GM19395 (cell line): Measurements from ENCODE around the gene KIDINS220.
"Not testable (repeated sequence)": the region's sequence is repeated elsewhere in the genome, so short reads cannot be mapped to it uniquely, and the experiment has no call there.

ENCODE experiments used
- ATAC-seq: cut with Tn5 transposase; IDR thresholded peaks from one replicate; pipeline ENCODE4 v1.9.1; 2021; ENCODE audit warnings: mild to moderate bottlenecking, moderate library complexity; ENCODE audit not compliant: unreplicated experiment

The KIDINS220 gene

GRCh38 chr2:8754106-8754776, 83.2 kb downstream of the KIDINS220 start:
- ATAC-seq = no peak

- no peak for ATAC-seq
Observed at GRCh38 chr2:8753609-8754008, 83.8 kb downstream of the KIDINS220 start.

GRCh38 chr2:8752385-8752784, 85.0 kb downstream of the KIDINS220 start:
- peak; percentile 63 for ATAC-seq

GRCh38 chr2:8750221-8750620, 87.2 kb downstream of the KIDINS220 start:
- no peak for ATAC-seq

GRCh38 chr2:8743261-8743660, 94.2 kb downstream of the KIDINS220 start:
- ATAC-seq = no peak

GRCh38 chr2:8740136-8740535, 97.3 kb downstream of the KIDINS220 start:
- ATAC-seq = no peak

- no peak for ATAC-seq
Observed at GRCh38 chr2:8737571-8738175, 99.7 kb downstream of the KIDINS220 start.

- no peak for ATAC-seq
Observed at GRCh38 chr2:8732601-8733000, 104.8 kb downstream of the KIDINS220 start.

GRCh38 chr2:8729939-8730338, 107.5 kb downstream of the KIDINS220 start:
- no peak for ATAC-seq

- ATAC-seq = not testable (repeated sequence)
Observed at GRCh38 chr2:8729101-8729500, 108.3 kb downstream of the KIDINS220 start.

GRCh38 chr2:8728305-8729015, 109.0 kb downstream of the KIDINS220 start:
- ATAC-seq = no peak

- no peak for ATAC-seq
Observed at GRCh38 chr2:8725838-8726237, 111.6 kb downstream of the KIDINS220 start.

- ATAC-seq = no peak
Observed at GRCh38 chr2:8722986-8723385, 114.4 kb downstream of the KIDINS220 start.

GRCh38 chr2:8721410-8721809, 116.0 kb downstream of the KIDINS220 start:
- ATAC-seq = no peak

- no peak for ATAC-seq
Observed at GRCh38 chr2:8720741-8721140, 116.7 kb downstream of the KIDINS220 start.

- no peak for ATAC-seq
Observed at GRCh38 chr2:8719528-8719927, 117.9 kb downstream of the KIDINS220 start.

- no peak for ATAC-seq
Observed at GRCh38 chr2:8714971-8715370, 122.4 kb downstream of the KIDINS220 start.

- ATAC-seq = no peak
Observed at GRCh38 chr2:8714283-8714682, 123.1 kb downstream of the KIDINS220 start.

- ATAC-seq = no peak
Observed at GRCh38 chr2:8710951-8711350, 126.5 kb downstream of the KIDINS220 start.

- no peak for ATAC-seq
Observed at GRCh38 chr2:8709611-8710010, 127.8 kb downstream of the KIDINS220 start.

- no peak for ATAC-seq
Observed at GRCh38 chr2:8704906-8705305, 132.5 kb downstream of the KIDINS220 start.
